Fibroblast of mammary gland (primary cell): ENCODE measurements around the gene OR51D1.

Experiments
- DNase-seq: peaks from one replicate; pipeline ENCODE4 v3.0.0-alpha.2; 2010; ENCODE audit warnings: low read depth
- H3K4me3 ChIP-seq: 2 replicates; pipeline ENCODE4 v1.5.1; 2011; ENCODE audit warnings: low read depth, mild to moderate bottlenecking, low read length, moderate library complexity; ENCODE audit not compliant: control insufficient read depth
- TF ChIP-seq, protein P1 (sequence below): conservative IDR thresholded peaks from 2 replicates; pipeline ENCODE4 v1.5.1; 2011; ENCODE audit warnings: low read depth, low read length, inconsistent platforms; ENCODE audit not compliant: control insufficient read depth, insufficient read depth

OR51D1 gene

DNA sequence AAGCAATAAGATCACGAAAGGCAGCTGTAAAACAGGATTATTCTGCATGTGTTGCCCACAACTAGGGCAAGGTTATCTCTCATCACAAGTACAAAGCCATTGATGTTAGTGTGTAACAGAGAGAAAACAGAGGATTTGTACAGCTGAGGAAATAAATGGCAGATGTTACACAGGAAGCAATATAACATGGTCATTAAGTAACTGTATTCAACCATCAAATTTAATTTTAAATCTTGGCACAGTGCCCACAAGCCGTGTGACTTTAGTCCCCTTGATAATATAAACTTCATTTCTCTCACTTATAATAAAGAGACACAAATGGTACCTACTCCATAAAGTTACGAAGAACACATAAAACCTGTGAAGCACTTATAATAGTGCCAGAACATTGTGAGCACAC, 43.1 kb downstream of the OR51D1 start:
- TF ChIP-seq, protein P1, sequence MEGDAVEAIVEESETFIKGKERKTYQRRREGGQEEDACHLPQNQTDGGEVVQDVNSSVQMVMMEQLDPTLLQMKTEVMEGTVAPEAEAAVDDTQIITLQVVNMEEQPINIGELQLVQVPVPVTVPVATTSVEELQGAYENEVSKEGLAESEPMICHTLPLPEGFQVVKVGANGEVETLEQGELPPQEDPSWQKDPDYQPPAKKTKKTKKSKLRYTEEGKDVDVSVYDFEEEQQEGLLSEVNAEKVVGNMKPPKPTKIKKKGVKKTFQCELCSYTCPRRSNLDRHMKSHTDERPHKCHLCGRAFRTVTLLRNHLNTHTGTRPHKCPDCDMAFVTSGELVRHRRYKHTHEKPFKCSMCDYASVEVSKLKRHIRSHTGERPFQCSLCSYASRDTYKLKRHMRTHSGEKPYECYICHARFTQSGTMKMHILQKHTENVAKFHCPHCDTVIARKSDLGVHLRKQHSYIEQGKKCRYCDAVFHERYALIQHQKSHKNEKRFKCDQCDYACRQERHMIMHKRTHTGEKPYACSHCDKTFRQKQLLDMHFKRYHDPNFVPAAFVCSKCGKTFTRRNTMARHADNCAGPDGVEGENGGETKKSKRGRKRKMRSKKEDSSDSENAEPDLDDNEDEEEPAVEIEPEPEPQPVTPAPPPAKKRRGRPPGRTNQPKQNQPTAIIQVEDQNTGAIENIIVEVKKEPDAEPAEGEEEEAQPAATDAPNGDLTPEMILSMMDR: no peak
- no peak overlapping the region for H3K4me3 ChIP-seq
- DNase-seq: no peak

DNA sequence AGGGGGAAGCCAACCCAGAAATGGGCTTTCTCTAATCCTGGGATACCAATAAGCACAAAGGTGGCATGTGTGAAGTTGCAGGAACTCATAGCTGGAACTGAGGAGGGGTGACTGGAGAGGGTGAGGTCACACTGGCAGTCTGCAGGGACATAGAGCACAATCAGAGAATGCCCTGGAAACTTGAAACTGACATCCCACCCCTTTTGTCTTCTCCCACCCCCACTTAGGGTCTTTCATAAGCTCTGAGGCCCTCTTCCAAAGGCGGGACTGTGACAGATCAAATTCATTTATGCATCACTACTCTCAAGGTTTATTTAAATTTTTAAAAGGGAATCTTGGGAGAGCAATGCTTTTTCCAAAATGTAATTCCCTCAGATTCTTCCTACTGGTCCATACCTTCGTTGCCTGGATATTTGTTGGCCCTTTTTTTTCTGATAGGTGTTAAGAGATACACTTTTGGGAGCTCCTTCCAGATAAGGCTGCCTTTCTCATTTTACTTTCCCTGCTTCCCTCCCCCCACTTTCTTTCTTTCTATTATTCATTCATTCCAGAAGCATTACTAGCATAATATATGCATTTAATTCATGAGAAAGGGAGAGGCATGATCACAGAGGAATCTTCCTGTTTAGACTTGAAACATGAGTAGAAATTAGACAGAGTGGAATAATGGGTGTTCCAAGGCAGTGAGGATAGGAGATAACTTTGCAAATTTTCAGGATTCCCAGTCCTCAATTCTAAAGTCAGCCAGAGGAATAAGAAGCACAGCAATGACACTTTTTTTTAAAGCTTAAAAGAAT, 45.5 kb downstream of the OR51D1 start:
- peak; percentile 2 for DNase-seq
- TF ChIP-seq, protein P1: no peak
- H3K4me3 ChIP-seq: no peak overlapping the region

- TF ChIP-seq, protein P1: no peak
- no peak overlapping the region for H3K4me3 ChIP-seq
- DNase-seq: no peak
Observed at GRCh38 chr11:4684631-4685285, 47.5 kb downstream of the OR51D1 start.
